PC-9 (cell line): ENCODE results near the gene HSD17B14.

Source experiments
- CTCF ChIP-seq: fragments of 200-600 bp; sonication (generic); conservative IDR thresholded peaks from 2 replicates; pipeline ENCODE4 v1.6.1; 2017; ENCODE audit warnings: mixed run types, antibody characterized with exemption, mild to moderate bottlenecking, moderate library complexity
- EZH2 ChIP-seq: fragments of 200-600 bp; sonication (generic); IDR thresholded peaks from 2 replicates; pipeline ENCODE4 v1.8.0; 2017; ENCODE audit warnings: antibody characterized with exemption, low read depth

GRCh38 chr19:48877855-48878195 lies 41.5 kb upstream of the HSD17B14 start:
- no peak for TF ChIP-seq CTCF
- TF ChIP-seq EZH2, result no peak
